Measurements from ENCODE around the gene RAPGEF1.

DNA sequence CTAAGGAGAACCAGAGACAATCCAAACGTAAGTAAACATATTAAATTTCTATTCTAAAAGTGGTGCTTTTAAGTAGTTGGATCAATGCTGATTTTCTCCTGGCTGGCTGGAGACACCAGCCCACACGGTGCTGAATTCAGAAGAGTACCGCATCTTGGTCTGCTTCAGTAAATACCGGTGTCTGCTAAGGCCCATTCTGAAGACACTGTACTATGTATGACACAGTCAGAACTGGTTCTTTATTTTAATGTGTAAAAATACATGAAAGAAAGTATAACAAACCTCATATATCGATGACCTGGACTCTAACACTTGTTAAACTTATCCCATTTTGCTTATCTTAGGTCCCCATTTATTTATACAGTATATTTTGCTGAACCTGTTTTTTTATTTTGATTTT is 32.8 kb downstream of the RAPGEF1 start:
- TF ChIP-seq, protein P1, sequence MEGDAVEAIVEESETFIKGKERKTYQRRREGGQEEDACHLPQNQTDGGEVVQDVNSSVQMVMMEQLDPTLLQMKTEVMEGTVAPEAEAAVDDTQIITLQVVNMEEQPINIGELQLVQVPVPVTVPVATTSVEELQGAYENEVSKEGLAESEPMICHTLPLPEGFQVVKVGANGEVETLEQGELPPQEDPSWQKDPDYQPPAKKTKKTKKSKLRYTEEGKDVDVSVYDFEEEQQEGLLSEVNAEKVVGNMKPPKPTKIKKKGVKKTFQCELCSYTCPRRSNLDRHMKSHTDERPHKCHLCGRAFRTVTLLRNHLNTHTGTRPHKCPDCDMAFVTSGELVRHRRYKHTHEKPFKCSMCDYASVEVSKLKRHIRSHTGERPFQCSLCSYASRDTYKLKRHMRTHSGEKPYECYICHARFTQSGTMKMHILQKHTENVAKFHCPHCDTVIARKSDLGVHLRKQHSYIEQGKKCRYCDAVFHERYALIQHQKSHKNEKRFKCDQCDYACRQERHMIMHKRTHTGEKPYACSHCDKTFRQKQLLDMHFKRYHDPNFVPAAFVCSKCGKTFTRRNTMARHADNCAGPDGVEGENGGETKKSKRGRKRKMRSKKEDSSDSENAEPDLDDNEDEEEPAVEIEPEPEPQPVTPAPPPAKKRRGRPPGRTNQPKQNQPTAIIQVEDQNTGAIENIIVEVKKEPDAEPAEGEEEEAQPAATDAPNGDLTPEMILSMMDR (conservative IDR thresholded peaks at IDR 0.05; ENCODE audit: low read depth, low read length): no peak
- TF ChIP-seq EZH2 (IDR thresholded peaks at IDR 0.05; ENCODE audit: borderline replicate concordance, low read depth, low read length, poor library complexity, severe bottlenecking): no peak

Data from A673 (cell line).